Raji (cell line): ENCODE data around the gene TMC4.
A peak's percentile ranks its signal among the peaks of the same experiment; 100 is the strongest.

ENCODE experiments used
- POLR2A ChIP-seq: IDR thresholded peaks from 2 replicates; pipeline ENCODE4 v1.6.1; 2011; ENCODE audit warnings: low read depth, low read length, control low read depth; ENCODE audit not compliant: insufficient read depth

Gene TMC4

GRCh38 chr19:54145541-54146158 is 27.3 kb downstream of the TMC4 start:
- no peak for TF ChIP-seq POLR2A

DNA sequence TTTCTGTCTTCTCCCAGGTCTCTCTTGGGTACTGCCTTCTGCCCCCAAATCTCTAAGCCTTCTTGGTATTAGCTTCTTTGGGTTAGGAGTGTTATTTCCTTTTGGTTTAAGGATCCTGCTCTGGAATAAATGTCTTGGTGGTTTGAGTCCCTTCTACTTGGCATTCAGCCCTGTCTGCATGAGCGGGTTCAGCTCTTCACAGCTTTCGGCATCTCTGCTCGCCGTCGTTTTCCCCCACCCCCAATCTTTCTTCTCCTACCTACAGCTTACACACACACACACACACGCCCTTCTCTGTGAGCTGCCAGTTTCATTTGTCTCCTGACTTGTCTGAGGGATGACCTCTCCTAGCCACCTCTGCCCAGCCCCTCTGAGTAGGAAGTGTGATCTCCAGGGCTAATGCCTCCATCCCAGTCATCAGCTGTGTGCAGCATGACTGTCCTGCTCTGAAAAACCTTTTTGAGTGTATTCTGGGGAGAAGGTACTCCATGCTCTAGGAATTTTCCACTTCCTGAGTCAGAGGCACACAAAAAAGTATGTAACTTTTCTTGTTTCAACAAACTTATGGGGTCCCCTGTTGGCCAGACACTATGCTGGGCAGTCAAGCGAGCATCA is 30.7 kb downstream of the TMC4 start:
- TF ChIP-seq POLR2A = no peak

GRCh38 chr19:54141356-54141755 is 31.6 kb downstream of the TMC4 start:
- TF ChIP-seq POLR2A = no peak

- no peak for TF ChIP-seq POLR2A
Observed at GRCh38 chr19:54138489-54139256, 34.3 kb downstream of the TMC4 start.

DNA sequence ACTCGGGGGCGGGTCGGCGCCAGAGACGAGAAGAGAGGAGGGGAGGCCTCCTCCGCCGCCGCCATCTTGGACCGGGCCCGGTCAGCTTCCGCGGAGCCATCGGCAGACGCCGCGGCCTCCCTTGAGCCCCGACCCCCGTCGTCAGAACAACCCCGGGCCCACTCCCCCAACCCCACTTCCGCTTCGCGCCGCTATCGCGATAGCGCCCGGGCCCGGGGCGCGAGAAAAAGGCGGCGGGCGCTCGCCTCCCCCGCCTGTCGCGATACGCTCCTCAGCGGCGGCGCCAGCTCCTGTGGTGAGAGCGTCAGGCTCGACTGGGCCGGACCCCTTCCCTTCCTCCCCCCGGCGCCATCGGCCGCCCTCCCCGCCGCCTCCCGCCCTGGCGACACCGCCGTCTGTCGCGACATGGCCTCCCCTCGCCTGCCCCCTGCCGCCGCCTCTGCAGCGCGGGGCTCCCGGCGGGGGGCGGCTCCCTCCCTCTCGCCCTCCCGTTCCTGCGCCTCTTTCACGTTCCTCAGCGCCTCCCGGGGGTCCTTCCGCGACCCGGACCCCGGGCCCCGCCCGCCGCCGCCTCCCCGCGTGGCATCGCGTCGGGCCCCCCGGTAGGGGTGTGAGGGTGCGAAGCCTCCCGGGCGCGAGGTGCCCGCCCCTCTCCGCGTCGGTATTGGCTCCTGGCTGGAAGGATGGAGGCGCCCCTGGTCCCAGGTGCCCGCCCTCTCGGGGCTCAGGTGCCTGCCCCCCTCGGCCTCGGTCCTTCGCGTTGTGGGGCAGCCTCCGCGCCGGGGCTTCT is 35.1 kb downstream of the TMC4 start, which contains the start of gene CNOT3:
Gene CNOT3 (plus strand): TSS at position 64 of the 790 bp plus-strand sequence. CDS start 5,217 bp downstream, outside the sequence.
- TF ChIP-seq POLR2A = peak; percentile 66

- peak; percentile 95 for TF ChIP-seq POLR2A
Observed at GRCh38 chr19:54136864-54137698, 35.9 kb downstream of the TMC4 start.

DNA sequence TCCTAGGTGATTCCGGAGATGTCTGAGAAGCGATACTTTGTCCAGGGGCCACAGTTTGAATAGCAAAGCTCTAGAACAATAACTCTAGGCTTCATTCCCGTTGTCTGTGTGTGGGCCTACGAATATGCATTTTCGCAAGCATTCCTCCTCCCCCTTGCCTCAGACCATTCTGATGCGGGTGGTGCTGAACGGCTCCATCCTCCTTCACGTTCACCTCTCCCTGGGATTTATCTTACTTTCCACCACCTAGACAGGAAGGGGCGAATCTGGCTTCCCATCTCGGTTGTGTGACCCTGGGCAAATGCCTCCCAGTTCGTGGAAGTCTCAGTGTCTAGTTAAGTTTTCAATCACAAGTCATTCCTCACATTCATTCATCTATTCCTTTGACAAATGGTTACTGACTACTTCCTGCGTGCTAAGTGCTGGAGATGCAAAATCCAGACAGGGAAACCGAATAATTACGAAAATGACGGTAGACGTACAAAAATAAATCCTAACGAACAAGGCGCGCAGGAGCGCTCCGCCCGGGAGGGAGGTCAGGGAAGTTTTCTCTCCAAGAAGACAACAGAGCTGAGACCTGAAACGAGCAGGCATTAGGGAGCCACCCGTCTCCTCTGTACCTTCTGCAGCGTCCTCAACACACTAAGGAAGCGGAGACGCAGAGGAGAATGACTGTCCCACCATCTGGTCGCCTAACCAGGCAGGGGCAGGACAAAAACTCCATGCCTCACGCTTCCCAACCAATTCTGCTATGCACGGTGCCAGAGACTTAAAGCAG is 36.7 kb downstream of the TMC4 start:
- no peak for TF ChIP-seq POLR2A

- TF ChIP-seq POLR2A = no peak
Observed at GRCh38 chr19:54133957-54134590, 38.9 kb downstream of the TMC4 start.

DNA sequence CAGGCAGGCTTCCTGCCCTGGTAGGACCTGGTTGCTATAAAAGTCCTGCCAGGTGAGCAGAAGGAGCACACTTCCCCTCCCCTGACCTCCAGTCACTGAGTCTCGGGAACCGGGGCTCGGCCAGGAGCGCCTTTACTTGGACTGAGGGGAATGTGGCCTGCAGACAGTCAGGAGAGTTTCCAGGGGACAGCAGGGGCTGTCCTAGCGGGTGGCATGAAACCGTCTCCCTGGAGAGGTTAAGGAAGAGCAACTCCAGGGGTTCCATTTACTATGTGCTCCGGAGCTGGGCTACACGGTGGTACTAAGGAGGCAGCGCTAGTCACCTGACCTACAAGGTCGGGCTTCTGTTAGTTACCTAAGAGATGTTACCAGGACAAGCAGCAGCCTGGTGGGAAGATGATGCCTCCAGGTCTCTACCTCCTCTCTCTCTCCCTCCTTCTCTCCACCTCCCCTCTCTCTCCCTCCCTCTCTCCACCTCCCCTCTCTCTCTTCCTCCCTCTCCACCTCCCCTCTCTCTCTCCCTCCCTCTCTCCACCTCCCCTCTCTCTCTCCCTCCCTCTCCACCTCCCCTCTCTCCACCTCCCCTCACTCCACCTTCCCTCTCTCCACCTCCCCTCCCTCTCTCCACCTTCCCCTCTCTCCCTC is 39.5 kb downstream of the TMC4 start:
- TF ChIP-seq POLR2A = no peak

- TF ChIP-seq POLR2A = no peak
Observed at GRCh38 chr19:54129617-54129996, 43.4 kb downstream of the TMC4 start.

- TF ChIP-seq POLR2A = no peak
Observed at GRCh38 chr19:54128796-54129616, 44.0 kb downstream of the TMC4 start.

GRCh38 chr19:54128441-54128725 is 44.6 kb downstream of the TMC4 start:
- TF ChIP-seq POLR2A = no peak
